ENCODE data around the gene EPAS1.

GRCh38 chr2:46329340-46329739 lies 32.1 kb downstream of the EPAS1 start:
- no peak for TF ChIP-seq CREBBP (IDR thresholded peaks at IDR 0.05; ENCODE audit: low read depth, low read length)
- TF ChIP-seq CTCF (IDR thresholded peaks at IDR 0.05 in 2 of 3, conservative IDR thresholded peaks at IDR 0.05 in 1 of 3; ENCODE audit: insufficient read depth in 2 of 3, low read depth in 1 of 3, low read length in 3 of 3) = no peak
- no peak for TF ChIP-seq ZNF717 (CRISPR knock-in tag; IDR thresholded peaks at IDR 0.05)
- no peak for TF ChIP-seq EHMT2 (IDR thresholded peaks at IDR 0.05)
- no peak for TF ChIP-seq POLR2AphosphoS5 (IDR thresholded peaks at IDR 0.05; ENCODE audit: control insufficient read depth, insufficient read depth, low read depth, low read length)
- TF ChIP-seq ZFX (CRISPR knock-in tag; IDR thresholded peaks at IDR 0.05) = no peak
- TF ChIP-seq HNRNPUL1 (IDR thresholded peaks at IDR 0.05; ENCODE audit: low read length) = no peak
- no peak for TF ChIP-seq AFF1 (IDR thresholded peaks at IDR 0.05; ENCODE audit: low read depth in 1 of 2, partially characterized antibody in 2 of 2)
- TF ChIP-seq RBM34 (IDR thresholded peaks at IDR 0.05; ENCODE audit: borderline replicate concordance, insufficient read depth, low read length) = no peak
